Lower leg skin (tissue), 4 donors: ENCODE data around the gene ITGA11. TPM values are rescaled to one million over a fixed set of nuclear protein-coding genes. Genes with fewer than 3 reads are reported as not detected.

Source experiments
- total RNA-seq, 4 donors: library from RNA; depleted of rRNA; stranded (reverse); fragments of >200 nt; gene quantifications; one replicate each; pipeline ENCODE4 v1.1.0, GENCODE V29; 2016

Gene ITGA11
- total RNA-seq, 4 donors from 2014 or later, result 0.51 to 3.5 (median 2.0) TPM

Other genes starting within 250 kb of the ITGA11 start
- 1 to 10 TPM; 2.6 to 9.3 (median 4.6) TPM for gene CALML4, start 226.8 kb downstream of the ITGA11 start, total RNA-seq
- gene CLN6, start 202.4 kb downstream of the ITGA11 start, total RNA-seq, result 10 to 100 TPM in 3 of 4 donors, 1 to 10 TPM in 1; 9.9 to 22.5 (median 15.1) TPM
- gene FEM1B, start 154.4 kb downstream of the ITGA11 start, total RNA-seq, result 10 to 100 TPM; 70.6 to 90.9 (median 82.4) TPM
- 1 to 10 TPM in 3 of 4 donors, under 1 TPM in 1; 0.80 to 4.5 (median 2.3) TPM for gene CORO2B, start 146.8 kb upstream of the ITGA11 start, total RNA-seq